GM18909 (cell line): ENCODE data around the gene SNX24.
A peak's percentile ranks its signal among the peaks of the same experiment; 100 is the strongest.
"Not testable (repeated sequence)": the region's sequence is repeated elsewhere in the genome, so short reads cannot be mapped to it uniquely, and the experiment has no call there.

Experiments
- ATAC-seq: cut with Tn5 transposase; IDR thresholded peaks from one replicate; pipeline ENCODE4 v1.9.1; 2021; ENCODE audit warnings: mild to moderate bottlenecking; ENCODE audit not compliant: unreplicated experiment, poor library complexity

The SNX24 gene

GRCh38 chr5:122845229-122846050, at the start of gene SNX24:
SNX24 (plus strand) TSS chr5:122845613; CDS start chr5:122845634, 21 bp downstream.
- ATAC-seq = peak; percentile 92

- ATAC-seq = no peak
Measured at GRCh38 chr5:122805481-122805880, 39.9 kb upstream of the SNX24 start.

GRCh38 chr5:122810405-122810804, 35.0 kb upstream of the SNX24 start:
- ATAC-seq = no peak

- ATAC-seq = no peak
Measured at GRCh38 chr5:122815218-122815767, 30.1 kb upstream of the SNX24 start.

- no peak for ATAC-seq
Measured at GRCh38 chr5:122816756-122817155, 28.7 kb upstream of the SNX24 start.

- ATAC-seq = no peak
Measured at GRCh38 chr5:122831984-122832383, 13.4 kb upstream of the SNX24 start.

- ATAC-seq = no peak
Measured at GRCh38 chr5:122835681-122836080, 9.7 kb upstream of the SNX24 start.

GRCh38 chr5:122836947-122837346, 8.5 kb upstream of the SNX24 start:
- ATAC-seq = no peak

- ATAC-seq = no peak
Measured at GRCh38 chr5:122839731-122840130, 5.7 kb upstream of the SNX24 start.

GRCh38 chr5:122842016-122842580, 3.3 kb upstream of the SNX24 start:
- no peak for ATAC-seq

- ATAC-seq = no peak
Measured at GRCh38 chr5:122844136-122844909, 1.1 kb upstream of the SNX24 start.

- ATAC-seq = peak; percentile 44
Measured at GRCh38 chr5:122844910-122845228, 544 bp upstream of the SNX24 start.

GRCh38 chr5:122846051-122846550, 688 bp downstream of the SNX24 start:
- ATAC-seq = no peak

- ATAC-seq = no peak
Measured at GRCh38 chr5:122847687-122848081, 2.3 kb downstream of the SNX24 start.

- no peak for ATAC-seq
Measured at GRCh38 chr5:122849771-122850170, 4.4 kb downstream of the SNX24 start.

- ATAC-seq = not testable (repeated sequence)
Measured at GRCh38 chr5:122857538-122857937, 12.1 kb downstream of the SNX24 start.

GRCh38 chr5:122858451-122858850, 13.0 kb downstream of the SNX24 start:
- no peak for ATAC-seq

- no peak for ATAC-seq
Measured at GRCh38 chr5:122863240-122863639, 17.8 kb downstream of the SNX24 start.

- no peak for ATAC-seq
Measured at GRCh38 chr5:122863721-122864120, 18.3 kb downstream of the SNX24 start.

GRCh38 chr5:122864400-122864799, 19.0 kb downstream of the SNX24 start:
- ATAC-seq = no peak

GRCh38 chr5:122864842-122865241, 19.4 kb downstream of the SNX24 start:
- no peak for ATAC-seq
